MM.1S (cell line): ENCODE results near the gene RBSN.

Source experiments
- CTCF ChIP-seq: fragments of 300-600 bp; sonication (generic); IDR thresholded peaks from 2 replicates; pipeline ENCODE4 v1.5.1; 2016; ENCODE audit warnings: antibody characterized with exemption, low read length, mixed read lengths
- EZH2 ChIP-seq: fragments of 300-600 bp; sonication (generic); optimal IDR thresholded peaks from 2 replicates; pipeline ENCODE3; 2017; ENCODE audit warnings: low read depth, mild to moderate bottlenecking, antibody characterized with exemption, low read length, mixed read lengths

- TF ChIP-seq CTCF = no peak
- no peak for TF ChIP-seq EZH2
Measured at GRCh38 chr3:15064299-15064834, 34.6 kb downstream of the RBSN start.
